Stimulated activated CD8-positive, alpha-beta memory T cell treated with anti-CD3 and anti-CD28 coated beads, Interleukin-4, amount 100 ng/mL, for 48 hours (primary cell): ENCODE data around the gene CELA2A.
"Not testable (repeated sequence)": the region's sequence is repeated elsewhere in the genome, so short reads cannot be mapped to it uniquely, and the experiment has no call there.

ENCODE experiments used
- DNase-seq: peaks from one replicate; pipeline ENCODE4 v3.0.0-alpha.2; 2020

Gene CELA2A

GRCh38 chr1:15425521-15425920, 31.0 kb upstream of the CELA2A start:
- DNase-seq: no peak

- no peak for DNase-seq
Measured at GRCh38 chr1:15425958-15426357, 30.6 kb upstream of the CELA2A start.

GRCh38 chr1:15426492-15427279, 29.8 kb upstream of the CELA2A start:
- no peak for DNase-seq

- DNase-seq: no peak
Measured at GRCh38 chr1:15427280-15427666, 29.3 kb upstream of the CELA2A start.

- DNase-seq: not testable (repeated sequence)
Measured at GRCh38 chr1:15428252-15428651, 28.3 kb upstream of the CELA2A start.

GRCh38 chr1:15428815-15429435, 27.6 kb upstream of the CELA2A start:
- no peak for DNase-seq

GRCh38 chr1:15429701-15430149, 26.8 kb upstream of the CELA2A start:
- DNase-seq: no peak

GRCh38 chr1:15430787-15431570, 25.6 kb upstream of the CELA2A start:
- DNase-seq: peak; percentile 92

GRCh38 chr1:15431571-15431948, 25.0 kb upstream of the CELA2A start:
- no peak for DNase-seq

GRCh38 chr1:15432324-15432723, 24.2 kb upstream of the CELA2A start:
- no peak for DNase-seq

- DNase-seq: no peak
Measured at GRCh38 chr1:15433471-15433870, 23.1 kb upstream of the CELA2A start.

- DNase-seq: not testable (repeated sequence)
Measured at GRCh38 chr1:15434739-15435138, 21.8 kb upstream of the CELA2A start.

GRCh38 chr1:15435239-15436077, 21.1 kb upstream of the CELA2A start:
- DNase-seq: no peak

GRCh38 chr1:15436881-15437442, 19.6 kb upstream of the CELA2A start:
- DNase-seq: no peak

GRCh38 chr1:15439325-15439724, 17.2 kb upstream of the CELA2A start:
- DNase-seq: no peak

- DNase-seq: no peak
Measured at GRCh38 chr1:15440357-15440756, 16.2 kb upstream of the CELA2A start.

- DNase-seq: no peak
Measured at GRCh38 chr1:15441247-15441646, 15.3 kb upstream of the CELA2A start.

GRCh38 chr1:15442119-15442518, 14.4 kb upstream of the CELA2A start:
- no peak for DNase-seq

GRCh38 chr1:15442759-15443158, 13.8 kb upstream of the CELA2A start:
- no peak for DNase-seq

- no peak for DNase-seq
Measured at GRCh38 chr1:15443281-15443680, 13.3 kb upstream of the CELA2A start.

GRCh38 chr1:15444468-15445389, 11.8 kb upstream of the CELA2A start:
- no peak for DNase-seq
